GM19025 (cell line): ENCODE measurements around the gene TTL.
"Not testable (repeated sequence)": the region's sequence is repeated elsewhere in the genome, so short reads cannot be mapped to it uniquely, and the experiment has no call there.

ENCODE experiments used
- ATAC-seq: cut with Tn5 transposase; IDR thresholded peaks from one replicate; pipeline ENCODE4 v1.9.1; 2021; ENCODE audit warnings: mild to moderate bottlenecking, low read depth, moderate library complexity; ENCODE audit not compliant: unreplicated experiment

Gene TTL

GRCh38 chr2:112472547-112473263, 9.3 kb upstream of the TTL start:
- ATAC-seq: no peak

- ATAC-seq: no peak
Observed at GRCh38 chr2:112474844-112475486, 7.0 kb upstream of the TTL start.

GRCh38 chr2:112476434-112476833, 5.5 kb upstream of the TTL start:
- ATAC-seq: no peak

- ATAC-seq: no peak
Observed at GRCh38 chr2:112480530-112481049, 1.4 kb upstream of the TTL start.

GRCh38 chr2:112481050-112481527, 867 bp upstream of the TTL start:
- ATAC-seq: peak; percentile 47

- peak; percentile 24 for ATAC-seq
Observed at GRCh38 chr2:112482309-112483041, 519 bp downstream of the TTL start.

- ATAC-seq: no peak
Observed at GRCh38 chr2:112483042-112483473, 1.1 kb downstream of the TTL start.

GRCh38 chr2:112483831-112484230, 1.9 kb downstream of the TTL start:
- no peak for ATAC-seq

GRCh38 chr2:112485849-112486248, 3.9 kb downstream of the TTL start:
- ATAC-seq: no peak

GRCh38 chr2:112486895-112487294, 4.9 kb downstream of the TTL start:
- no peak for ATAC-seq

- no peak for ATAC-seq
Observed at GRCh38 chr2:112487444-112487961, 5.5 kb downstream of the TTL start.

GRCh38 chr2:112488201-112488600, 6.2 kb downstream of the TTL start:
- no peak for ATAC-seq

- ATAC-seq: no peak
Observed at GRCh38 chr2:112491946-112492345, 10.0 kb downstream of the TTL start.

GRCh38 chr2:112493048-112493447, 11.1 kb downstream of the TTL start:
- no peak for ATAC-seq

GRCh38 chr2:112493858-112494648, 12.1 kb downstream of the TTL start:
- ATAC-seq: no peak

- no peak for ATAC-seq
Observed at GRCh38 chr2:112494828-112495227, 12.9 kb downstream of the TTL start.

GRCh38 chr2:112495878-112496277, 13.9 kb downstream of the TTL start:
- not testable (repeated sequence) for ATAC-seq

GRCh38 chr2:112500850-112501484, 19.0 kb downstream of the TTL start:
- ATAC-seq: not testable (repeated sequence)

GRCh38 chr2:112509239-112509998, 27.5 kb downstream of the TTL start:
- ATAC-seq: not testable (repeated sequence)
